ENCODE measurements around the gene ABCG1.

GRCh38 chr21:42243026-42243425 lies 24.1 kb downstream of the ABCG1 start:
- TF ChIP-seq CTCF (IDR thresholded peaks at IDR 0.05; ENCODE audit: low read length), result no peak
- no peak for TF ChIP-seq EZH2 (IDR thresholded peaks at IDR 0.05; ENCODE audit: borderline replicate concordance, low read length)

All from OCI-LY1 (cell line).